Tibial nerve (tissue), 4 donors: ENCODE results near the gene ANKMY2. TPM values are rescaled to one million over a fixed set of nuclear protein-coding genes. Genes with fewer than 3 reads are reported as not detected.

Experiments used
- DNase-seq, 2 donors: peaks; one replicate each; pipeline ENCODE4 v3.0.0-alpha.2; 2019; ENCODE audit warnings: low spot score in 2 of 2
- H3K27ac ChIP-seq, 4 donors: fragments of 200-600 bp; sonication (generic) in 3 of 4; one replicate each; pipeline ENCODE4 v1.5.1; 2017 to 2019; ENCODE audit warnings: mild to moderate bottlenecking in 1 of 4
- H3K27me3 ChIP-seq, 2 donors: fragments of 200-600 bp; sonication (generic) in 1 of 2; one replicate each; pipeline versions ENCODE4 v1.5.1 to v1.6.0; 2017 to 2019
- H3K36me3 ChIP-seq, 3 donors: fragments of 200-600 bp; sonication (generic); one replicate each; pipeline ENCODE4 v1.5.1; 2018 to 2019
- H3K4me1 ChIP-seq, 4 donors: fragments of 200-600 bp; sonication (generic) in 3 of 4; one replicate each; pipeline ENCODE4 v1.5.1; 2017 to 2019
- H3K4me3 ChIP-seq, 4 donors: fragments of 200-600 bp; sonication (generic) in 3 of 4; one replicate each; pipeline ENCODE4 v1.5.1; 2017 to 2019; ENCODE audit warnings: mild to moderate bottlenecking in 1 of 4, moderate library complexity in 1 of 4
- H3K9me3 ChIP-seq, 4 donors: fragments of 200-600 bp; sonication (generic) in 3 of 4; one replicate each; pipeline ENCODE4 v1.5.1; 2017 to 2019
- CTCF ChIP-seq, 5 experiments: fragments of 200-600 bp in 3 of 5; fragments of 450-650 bp in 2 of 5; sonication (generic) in 3 of 5; IDR thresholded peaks; one replicate each; pipeline ENCODE4 v1.5.1; 2016 to 2019; ENCODE audit warnings: antibody characterized with exemption in 5 of 5, mild to moderate bottlenecking in 3 of 5, moderate library complexity in 2 of 5
- EP300 ChIP-seq, 2 donors: sonication (generic); formaldehyde crosslinking; IDR thresholded peaks; one replicate each; pipeline ENCODE4 v1.6.1; 2017; ENCODE audit warnings: antibody characterized with exemption in 2 of 2, mild to moderate bottlenecking in 1 of 2
- POLR2A ChIP-seq, 2 donors: fragments of 450-650 bp; IDR thresholded peaks; one replicate each; pipeline ENCODE4 v1.6.1; 2017; ENCODE audit warnings: antibody characterized with exemption in 2 of 2, mild to moderate bottlenecking in 2 of 2, moderate library complexity in 2 of 2
- WGBS, 2 donors: methylation state at CpG; one replicate each; pipeline ENCODE4 v1.1.5; 2018; 5-methylcytosine and 5-hydroxymethylcytosine counted together
- total RNA-seq, 4 donors: library from RNA; depleted of rRNA; stranded (reverse); fragments of >200 nt; gene quantifications; one replicate each; pipeline ENCODE4 v1.1.0, GENCODE V29; 2016

Gene ANKMY2
- total RNA-seq, 4 donors from 2014 or later, result 10.0 to 15.3 (median 13.7) TPM

- Histone ChIP-seq H3K27me3 (no peaks in the 10 kb centered on the region), H3K4me3 (no peak overlapping the region), H3K27ac (no peak overlapping the region), H3K36me3 (peaks cover 0 to 74% (median 0%) of the 10 kb centered on the region in 3 donors), H3K4me1 (peaks cover 0 to 11% (median 0%) of the 10 kb centered on the region in 4 donors), H3K9me3 (no peaks in the 10 kb centered on the region)
- no peak for TF ChIP-seq EP300 (IDR thresholded peaks at IDR 0.05)
- TF ChIP-seq POLR2A (IDR thresholded peaks at IDR 0.05), result no peak
- no peak for TF ChIP-seq CTCF (IDR thresholded peaks at IDR 0.05)
- WGBS, 2 donors, result 63 to 64% methylated on average over 4 of the region's 4 CpGs
- no peak for DNase-seq
Observed at GRCh38 chr7:16616122-16616521, 29.4 kb downstream of the ANKMY2 start.

GRCh38 chr7:16615228-16615627 lies 30.3 kb downstream of the ANKMY2 start:
- no peaks in the 10 kb centered on the region for H3K27me3 ChIP-seq
- no peak for DNase-seq
- TF ChIP-seq EP300 (IDR thresholded peaks at IDR 0.05), result no peak
- TF ChIP-seq POLR2A (IDR thresholded peaks at IDR 0.05), result no peak
- no peak for TF ChIP-seq CTCF (IDR thresholded peaks at IDR 0.05)

GRCh38 chr7:16611711-16612110 lies 33.8 kb downstream of the ANKMY2 start:
- Histone ChIP-seq H3K27ac (no peak overlapping the region), H3K4me3 (no peak overlapping the region), H3K9me3 (no peaks in the 10 kb centered on the region), H3K4me1 (peaks cover 0 to 11% (median 0%) of the 10 kb centered on the region in 4 donors), H3K36me3 (peaks cover 0 to 79% (median 0%) of the 10 kb centered on the region in 3 donors), H3K27me3 (no peaks in the 10 kb centered on the region)
- 65 to 100% methylated on average over 2 of the region's 2 CpGs for WGBS, 2 donors
- DNase-seq, result no peak
- no peak for TF ChIP-seq EP300 (IDR thresholded peaks at IDR 0.05)
- TF ChIP-seq CTCF (IDR thresholded peaks at IDR 0.05), result no peak
- no peak for TF ChIP-seq POLR2A (IDR thresholded peaks at IDR 0.05)

More at GRCh38 chr7:16615228-16615627, 30.3 kb downstream of the ANKMY2 start:
- Histone ChIP-seq H3K4me3 (no peak overlapping the region), H3K27ac (no peak overlapping the region), H3K9me3 (no peaks in the 10 kb centered on the region), H3K4me1 (peaks cover 0 to 11% (median 0%) of the 10 kb centered on the region in 4 donors), H3K36me3 (peaks cover 0 to 74% (median 0%) of the 10 kb centered on the region in 3 donors)
- WGBS, 2 donors, result 76% methylated on average over 5 of the region's 5 CpGs

GRCh38 chr7:16609842-16610450 lies 35.6 kb downstream of the ANKMY2 start:
- Histone ChIP-seq H3K4me1 (peaks cover 0 to under 1% (median 0%) of the 10 kb centered on the region in 4 donors), H3K27ac (no peak overlapping the region), H3K9me3 (no peaks in the 10 kb centered on the region), H3K36me3 (peaks cover 0 to 74% (median 0%) of the 10 kb centered on the region in 3 donors), H3K27me3 (no peaks in the 10 kb centered on the region), H3K4me3 (no peak overlapping the region)
- WGBS, 2 donors, result 68 to 69% methylated on average over 4 of the region's 4 CpGs
- TF ChIP-seq CTCF (IDR thresholded peaks at IDR 0.05) (no peak), EP300 (IDR thresholded peaks at IDR 0.05) (no peak), POLR2A (IDR thresholded peaks at IDR 0.05) (no peak)
- no peak for DNase-seq

- 80% methylated on average over 3 of the region's 3 CpGs for WGBS, 2 donors
Observed at GRCh38 chr7:16606704-16607103, 38.9 kb downstream of the ANKMY2 start.

More at GRCh38 chr7:16606704-16607103, 38.9 kb downstream of the ANKMY2 start:
- Histone ChIP-seq H3K27ac (no peak overlapping the region), H3K27me3 (no peaks in the 10 kb centered on the region), H3K4me1 (no peaks in the 10 kb centered on the region), H3K9me3 (no peaks in the 10 kb centered on the region), H3K36me3 (peaks cover 0 to 86% (median 0%) of the 10 kb centered on the region in 3 donors), H3K4me3 (no peak overlapping the region)
- TF ChIP-seq POLR2A (IDR thresholded peaks at IDR 0.05) (no peak), CTCF (IDR thresholded peaks at IDR 0.05) (no peak)
- no peak for DNase-seq
